Cardiac septum (tissue), 1 donor: ENCODE data around the gene DECR2. TPM values are rescaled to one million over a fixed set of nuclear protein-coding genes. Genes with fewer than 3 reads are reported as not detected.
"Not testable (repeated sequence)": the region's sequence is repeated elsewhere in the genome, so short reads cannot be mapped to it uniquely, and the experiment has no call there.

ENCODE experiments used
- DNase-seq: peaks from one replicate; pipeline ENCODE4 v3.0.0-alpha.2; 2020; ENCODE audit warnings: low spot score
- intact Hi-C: fragments of 100-400 bp; cut with DNase I; formaldehyde crosslinking; loops from one replicate; pipeline ENCODE4 v1.14.0; 2022
- total RNA-seq: library from RNA; stranded (reverse); fragmentation: NEBNext Ultra II Directional; extraction: Animal tissue kit (Norgen Biotek cat#: 25700); gene quantifications from one replicate; pipeline ENCODE4 v1.2.1, GENCODE V29; 2021
- donor health status: DM: no; HTN: no; CAD: no.

Gene DECR2
- total RNA-seq, 1 donor from 2014 or later, result 11.6 TPM

- no peak for DNase-seq
- intact Hi-C loops, result no loop called here
Measured at GRCh38 chr16:377419-377951, 24.2 kb upstream of the DECR2 start.

- intact Hi-C loops, DNase-seq: not testable (repeated sequence)
Measured at GRCh38 chr16:378113-378820, 23.4 kb upstream of the DECR2 start.

- intact Hi-C loops, result no loop called here
- DNase-seq, result no peak
Measured at GRCh38 chr16:378821-379182, 22.9 kb upstream of the DECR2 start.

- no peak for DNase-seq
- intact Hi-C loops, result no loop called here
Measured at GRCh38 chr16:379183-379960, 22.3 kb upstream of the DECR2 start.

- intact Hi-C loops, result no loop called here
Measured at GRCh38 chr16:379961-380761, 21.5 kb upstream of the DECR2 start.

GRCh38 chr16:380762-381011 is 21.0 kb upstream of the DECR2 start:
- intact Hi-C loops, result no loop called here

More at GRCh38 chr16:379961-380761, 21.5 kb upstream of the DECR2 start:
- no peak for DNase-seq

GRCh38 chr16:381012-381788 is 20.5 kb upstream of the DECR2 start:
- intact Hi-C loops, result no loop called here
- no peak for DNase-seq

More at GRCh38 chr16:380762-381011, 21.0 kb upstream of the DECR2 start:
- DNase-seq, result no peak

- intact Hi-C loops, result no loop called here
- DNase-seq, result peak; percentile 88
Measured at GRCh38 chr16:381789-382717, 19.6 kb upstream of the DECR2 start, which contains the start of gene PGAP6. Gene PGAP6, minus strand, starts transcription at chr16:381978. Its CDS starts 157 bp downstream, at chr16:381821.

GRCh38 chr16:383326-384051 is 18.2 kb upstream of the DECR2 start:
- intact Hi-C loops, result no loop called here
- no peak for DNase-seq

GRCh38 chr16:386641-387156 is 15.0 kb upstream of the DECR2 start:
- DNase-seq, result no peak
- intact Hi-C loops, result no loop called here

GRCh38 chr16:387761-388666 is 13.7 kb upstream of the DECR2 start:
- DNase-seq, intact Hi-C loops: not testable (repeated sequence)

- no peak for DNase-seq
- intact Hi-C loops, result no loop called here
Measured at GRCh38 chr16:389352-389751, 12.3 kb upstream of the DECR2 start.

- intact Hi-C loops, result no loop called here
Measured at GRCh38 chr16:391885-392335, 9.8 kb upstream of the DECR2 start.

GRCh38 chr16:392450-393030 is 9.1 kb upstream of the DECR2 start:
- intact Hi-C loops, result no loop called here
- DNase-seq, result no peak

More at GRCh38 chr16:391885-392335, 9.8 kb upstream of the DECR2 start:
- no peak for DNase-seq

- intact Hi-C loops, result no loop called here
- DNase-seq, result no peak
Measured at GRCh38 chr16:396199-396598, 5.5 kb upstream of the DECR2 start.

- intact Hi-C loops, result no loop called here
- DNase-seq, result no peak
Measured at GRCh38 chr16:396605-397004, 5.1 kb upstream of the DECR2 start.
